ENCODE measurements around the gene AQP1.

AQP1 gene

GRCh38 chr7:30903146-30903545, 8.5 kb upstream of the AQP1 start:
- in situ Hi-C loops (cut with MboI; ENCODE audit: low pct_unique_long_range_greater_than_20kb, low sequenced_read_pairs, unreplicated experiment) = no loop called here
- DNase-seq (ENCODE audit: low spot score) = no peak
- no peak for TF ChIP-seq CTCF (IDR thresholded peaks at IDR 0.05; ENCODE audit: extremely low read depth, insufficient read depth, missing control alignments)

GRCh38 chr7:30904561-30904960, 7.1 kb upstream of the AQP1 start:
- in situ Hi-C loops (cut with MboI; ENCODE audit: low pct_unique_long_range_greater_than_20kb, low sequenced_read_pairs, unreplicated experiment) = no loop called here
- no peak for TF ChIP-seq CTCF (IDR thresholded peaks at IDR 0.05; ENCODE audit: extremely low read depth, insufficient read depth, missing control alignments)
- no peak for DNase-seq (ENCODE audit: low spot score)

- TF ChIP-seq CTCF (IDR thresholded peaks at IDR 0.05; ENCODE audit: extremely low read depth, insufficient read depth, missing control alignments) = no peak
Observed at GRCh38 chr7:30905078-30906012, 6.3 kb upstream of the AQP1 start.

GRCh38 chr7:30906014-30906413, 5.6 kb upstream of the AQP1 start:
- DNase-seq (ENCODE audit: low spot score) = no peak
- in situ Hi-C loops (cut with MboI; ENCODE audit: low pct_unique_long_range_greater_than_20kb, low sequenced_read_pairs, unreplicated experiment) = no loop called here

More at GRCh38 chr7:30905078-30906012, 6.3 kb upstream of the AQP1 start:
- in situ Hi-C loops (cut with MboI; ENCODE audit: low pct_unique_long_range_greater_than_20kb, low sequenced_read_pairs, unreplicated experiment) = no loop called here
- DNase-seq (ENCODE audit: low spot score) = no peak

GRCh38 chr7:30906515-30907240, 5.0 kb upstream of the AQP1 start:
- in situ Hi-C loops (cut with MboI; ENCODE audit: low pct_unique_long_range_greater_than_20kb, low sequenced_read_pairs, unreplicated experiment) = no loop called here
- TF ChIP-seq CTCF (IDR thresholded peaks at IDR 0.05; ENCODE audit: extremely low read depth, insufficient read depth, missing control alignments) = no peak
- DNase-seq (ENCODE audit: low spot score) = no peak

More at GRCh38 chr7:30906014-30906413, 5.6 kb upstream of the AQP1 start:
- no peak for TF ChIP-seq CTCF (IDR thresholded peaks at IDR 0.05; ENCODE audit: extremely low read depth, insufficient read depth, missing control alignments)

GRCh38 chr7:30907527-30908267, 4.0 kb upstream of the AQP1 start:
- in situ Hi-C loops (cut with MboI; ENCODE audit: low pct_unique_long_range_greater_than_20kb, low sequenced_read_pairs, unreplicated experiment) = no loop called here

More at GRCh38 chr7:30907527-30908267, 4.0 kb upstream of the AQP1 start:
- TF ChIP-seq CTCF (IDR thresholded peaks at IDR 0.05; ENCODE audit: extremely low read depth, insufficient read depth, missing control alignments) = no peak
- no peak for DNase-seq (ENCODE audit: low spot score)

Data from GM13977 (cell line).